Stromal cell of bone marrow (primary cell): ENCODE measurements around the gene KRTAP2-3.

ENCODE experiments used
- DNase-seq: peaks from one replicate; pipeline ENCODE4 v3.0.0-alpha.2; 2012; ENCODE audit warnings: low read depth

KRTAP2-3 gene

DNA sequence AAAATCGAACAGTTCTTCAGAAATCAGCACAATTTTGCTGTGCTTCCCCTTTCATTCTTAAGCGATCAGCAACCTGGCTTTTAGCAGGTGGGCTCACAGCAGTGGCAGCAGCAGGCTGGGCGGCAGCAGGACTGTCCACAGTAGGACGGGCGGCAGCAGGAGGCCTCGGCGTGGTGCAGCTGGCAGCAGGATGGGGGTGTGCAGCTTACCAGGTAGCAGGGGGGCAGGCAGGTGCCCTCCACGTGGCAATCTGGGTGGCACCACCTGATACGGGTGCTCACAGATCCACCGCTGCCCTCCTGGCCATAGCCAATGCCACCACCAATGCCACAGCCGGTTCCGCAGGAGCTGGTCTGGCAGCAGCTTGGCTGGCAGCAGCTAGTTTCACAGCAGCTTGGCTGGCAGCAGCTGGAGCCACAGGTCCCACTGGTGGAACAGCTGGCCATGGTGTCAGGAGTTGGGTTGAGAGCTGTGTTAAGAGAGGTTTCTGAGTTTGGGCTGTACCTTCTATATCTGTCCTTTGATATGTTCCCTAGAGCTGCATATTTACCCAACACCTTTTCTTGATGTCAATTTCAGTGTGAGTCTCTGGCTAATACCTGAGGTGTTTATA lies 30.2 kb downstream of the KRTAP2-3 start, which contains the start of gene KRTAP1-4:
Gene KRTAP1-4 (minus strand): TSS at position 563 of the 613 bp plus-strand sequence. CDS start 117 bp downstream, at position 446.
- DNase-seq, result no peak

DNA sequence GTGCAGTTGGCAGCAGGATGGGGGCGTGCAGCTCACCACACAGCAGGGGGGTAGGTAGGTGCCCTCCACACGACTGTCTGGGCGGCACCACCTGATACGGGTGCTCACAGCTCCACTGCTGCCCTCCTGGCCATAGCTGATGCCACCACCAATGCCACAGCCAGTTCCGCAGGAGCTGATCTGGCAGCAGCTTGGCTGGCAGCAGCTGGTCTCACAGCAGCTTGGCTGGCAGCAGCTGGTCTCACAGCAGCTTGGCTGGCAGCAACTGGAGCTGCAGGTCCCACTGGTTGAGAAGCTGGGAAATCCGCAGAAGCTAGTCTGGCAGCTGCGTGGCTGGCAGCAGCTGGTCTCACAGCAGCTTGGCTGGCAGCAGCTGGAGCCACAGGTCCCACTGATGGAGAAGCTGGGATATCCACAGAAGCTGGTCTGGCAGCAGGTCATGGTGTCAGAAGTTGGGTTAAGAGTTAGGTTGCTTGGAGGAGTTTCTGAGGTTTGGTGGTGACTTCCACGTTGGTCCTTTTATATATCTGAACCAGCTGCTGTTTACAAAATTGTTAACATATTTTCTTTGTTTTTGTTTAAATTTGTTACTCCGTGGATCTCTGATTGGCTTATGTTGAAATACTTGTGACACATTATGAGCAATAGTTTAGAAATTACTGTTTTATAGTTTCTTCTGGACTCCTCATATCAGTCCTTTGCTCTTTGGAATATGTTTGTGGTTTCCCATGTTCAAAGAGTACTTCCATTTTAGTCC lies 33.0 kb downstream of the KRTAP2-3 start, which contains the start of gene KRTAP1-5:
Gene KRTAP1-5 (minus strand): TSS at position 494 of the 757 bp plus-strand sequence. CDS start 53 bp downstream, at position 441.
- DNase-seq, result peak; percentile 70

- peak; percentile 71 for DNase-seq
Measured at GRCh38 chr17:41024697-41025096, 35.2 kb downstream of the KRTAP2-3 start.

- no peak for DNase-seq
Measured at GRCh38 chr17:41020336-41020735, 39.6 kb downstream of the KRTAP2-3 start.

- no peak for DNase-seq
Measured at GRCh38 chr17:41019415-41019814, 40.5 kb downstream of the KRTAP2-3 start.

DNA sequence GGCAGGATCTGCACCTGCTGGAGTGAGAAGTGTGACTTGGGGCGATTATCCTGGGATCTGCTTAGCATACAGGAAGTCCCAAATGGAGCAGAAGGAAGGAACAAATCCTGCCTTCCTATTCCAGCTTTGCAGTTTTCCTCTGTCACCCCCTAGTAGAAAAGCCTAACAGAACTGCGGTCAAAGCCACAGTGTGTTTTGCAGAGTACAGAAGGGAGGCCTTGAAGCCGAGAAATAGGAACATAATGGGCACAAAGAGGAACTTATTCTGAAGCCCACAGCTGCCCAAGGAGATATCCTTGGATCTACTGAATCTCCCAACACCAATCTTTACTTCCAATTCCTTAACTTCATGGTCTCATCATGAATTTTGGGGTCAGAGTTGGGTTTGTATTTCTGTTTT lies 41.4 kb downstream of the KRTAP2-3 start:
- no peak for DNase-seq

DNA sequence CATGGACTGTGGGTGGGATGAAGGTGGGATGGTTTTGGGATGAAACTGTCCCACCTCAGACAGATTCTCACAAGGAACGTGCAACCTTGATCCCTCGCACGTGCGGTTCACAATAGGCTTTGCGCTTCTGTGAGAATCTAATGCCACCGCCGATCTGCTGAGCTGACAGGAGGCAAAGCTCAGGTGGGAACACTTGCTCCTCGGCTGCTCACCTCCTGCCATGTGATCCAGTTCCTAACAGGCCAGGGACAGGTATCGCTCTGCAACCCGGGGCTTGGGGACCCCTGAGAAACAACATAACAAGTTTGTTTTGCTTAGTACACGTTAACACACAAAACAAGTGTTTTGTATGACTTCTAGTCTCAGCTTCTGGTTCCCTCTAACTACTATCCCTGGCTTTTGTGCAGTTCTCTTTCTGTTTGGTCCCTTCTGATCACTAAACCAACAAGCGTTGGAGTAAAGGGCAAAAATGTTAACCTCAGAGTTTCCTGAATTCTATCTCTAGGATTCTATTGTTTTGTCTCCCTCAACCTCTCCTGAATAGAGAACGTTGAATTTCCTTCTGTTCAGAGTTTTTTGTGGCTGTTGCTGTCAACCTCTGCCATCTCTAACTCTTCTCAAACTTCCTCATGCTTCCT lies 43.2 kb downstream of the KRTAP2-3 start:
- DNase-seq, result no peak

DNA sequence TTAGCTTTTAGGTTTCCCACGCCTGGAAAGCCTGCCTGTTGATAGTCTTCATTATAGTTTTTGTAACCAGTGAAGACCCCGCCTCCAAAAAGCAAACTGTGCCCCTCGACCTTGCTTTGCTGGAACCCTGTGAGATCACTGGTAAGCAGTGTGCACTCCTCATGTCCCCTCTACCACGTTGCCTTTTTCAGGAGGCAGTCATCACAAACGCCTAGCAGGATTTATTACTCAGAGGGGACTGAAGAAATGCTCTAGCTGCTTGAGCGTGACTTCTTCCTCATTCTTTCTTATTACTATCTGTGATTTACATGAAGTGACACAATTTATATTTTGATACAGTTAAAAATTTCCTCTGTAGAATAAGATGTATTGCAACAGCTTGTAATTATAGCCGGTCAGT lies 44.5 kb downstream of the KRTAP2-3 start:
- no peak for DNase-seq

DNA sequence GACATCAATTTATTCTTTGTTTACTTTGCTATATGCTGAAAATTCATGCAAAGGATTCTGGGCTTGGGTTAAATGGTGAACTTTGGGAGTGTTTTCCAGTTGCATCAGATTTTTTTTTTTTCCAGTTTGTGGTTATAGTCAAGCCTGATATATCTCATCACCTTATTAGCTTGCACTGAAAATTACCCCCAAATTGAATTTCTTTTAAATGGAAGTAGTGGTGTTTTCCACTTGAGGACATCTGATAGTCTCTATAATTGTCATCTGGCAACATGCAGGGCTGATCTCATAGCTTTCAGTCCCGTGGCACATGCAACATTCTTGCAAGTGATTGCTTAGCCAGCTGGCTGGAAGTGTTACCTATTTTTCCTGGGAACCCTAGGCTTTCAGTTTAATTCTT lies 46.3 kb downstream of the KRTAP2-3 start:
- peak; percentile 51 for DNase-seq

DNA sequence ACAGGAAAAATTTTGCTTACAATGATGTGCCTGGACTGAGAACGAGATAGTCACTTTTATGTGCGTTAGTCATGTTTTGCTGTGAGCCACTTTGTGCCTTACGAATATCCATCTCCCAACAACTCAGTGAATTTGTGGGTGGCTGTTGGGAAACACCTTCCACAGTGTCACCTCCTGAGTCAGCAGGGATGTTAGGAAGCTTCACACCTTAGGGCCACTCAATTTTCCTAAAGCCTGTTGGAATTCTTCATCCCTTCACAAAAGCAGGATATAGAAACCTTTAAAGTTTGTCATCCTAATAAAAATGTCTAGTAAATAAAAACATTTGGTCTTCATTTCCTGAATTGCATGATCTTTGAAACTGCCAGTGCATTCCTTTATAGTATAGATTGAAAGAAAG lies 46.7 kb downstream of the KRTAP2-3 start:
- no peak for DNase-seq

DNA sequence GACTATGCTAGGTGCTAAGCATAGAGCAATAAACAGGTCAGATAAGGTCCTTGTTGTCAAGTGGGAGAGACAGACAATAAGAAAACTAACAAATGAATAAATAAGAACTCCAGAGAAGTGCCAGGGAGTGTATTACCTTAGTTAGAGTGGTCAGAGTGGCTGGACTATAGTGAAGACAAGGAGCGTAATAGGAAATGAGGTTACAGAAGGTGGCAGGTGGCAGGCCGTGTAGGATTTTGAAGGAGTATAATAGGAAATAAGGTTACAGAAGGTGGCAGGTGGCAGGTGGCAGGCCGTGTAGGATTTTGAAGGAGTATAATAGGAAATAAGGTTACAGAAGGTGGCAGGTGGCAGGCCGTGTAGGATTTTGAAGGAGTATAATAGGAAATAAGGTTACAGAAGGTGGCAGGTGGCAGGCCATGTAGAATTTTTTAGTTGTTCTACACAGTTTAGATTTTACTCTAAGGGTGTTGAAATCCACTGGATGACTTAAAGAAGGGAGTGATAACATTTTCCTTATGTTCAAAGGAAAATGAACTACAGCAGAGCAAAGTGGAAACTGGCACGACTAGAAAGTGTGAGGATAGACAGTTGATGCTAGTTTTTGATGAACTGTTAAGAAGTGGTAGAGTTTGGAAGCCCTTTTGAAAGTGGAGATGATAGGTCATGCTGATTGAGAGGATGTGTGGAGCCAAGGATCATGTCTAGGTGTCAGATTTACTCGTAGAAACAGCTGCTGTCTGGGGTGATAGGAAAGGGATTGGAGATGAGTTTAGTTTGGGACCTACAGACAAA lies 47.4 kb downstream of the KRTAP2-3 start:
- DNase-seq, result no peak

- DNase-seq, result no peak
Measured at GRCh38 chr17:41010441-41010840, 49.5 kb downstream of the KRTAP2-3 start.

DNA sequence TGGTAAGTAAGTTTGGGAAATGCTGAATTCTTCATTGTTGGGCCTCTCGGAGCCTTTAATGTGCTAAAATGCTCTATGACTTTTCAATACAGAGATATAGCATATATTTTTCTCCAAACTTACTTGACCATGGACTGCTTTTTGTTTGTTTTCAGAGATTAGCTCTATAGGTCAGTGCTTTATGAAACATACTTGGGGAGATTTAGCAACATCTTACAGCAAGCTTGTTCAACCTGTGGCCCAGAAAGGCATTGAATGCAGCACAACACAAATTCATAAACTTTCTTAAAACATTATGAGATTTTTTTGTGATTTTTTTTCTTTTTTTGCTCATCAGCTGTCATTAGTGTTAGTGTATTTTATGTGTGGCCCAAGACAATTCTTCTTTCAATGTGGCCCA lies 50.0 kb downstream of the KRTAP2-3 start:
- no peak for DNase-seq

- no peak for DNase-seq
Measured at GRCh38 chr17:41009301-41009760, 50.6 kb downstream of the KRTAP2-3 start.
